ENCODE measurements around the gene CCDC40.

CCDC40 gene

DNA sequence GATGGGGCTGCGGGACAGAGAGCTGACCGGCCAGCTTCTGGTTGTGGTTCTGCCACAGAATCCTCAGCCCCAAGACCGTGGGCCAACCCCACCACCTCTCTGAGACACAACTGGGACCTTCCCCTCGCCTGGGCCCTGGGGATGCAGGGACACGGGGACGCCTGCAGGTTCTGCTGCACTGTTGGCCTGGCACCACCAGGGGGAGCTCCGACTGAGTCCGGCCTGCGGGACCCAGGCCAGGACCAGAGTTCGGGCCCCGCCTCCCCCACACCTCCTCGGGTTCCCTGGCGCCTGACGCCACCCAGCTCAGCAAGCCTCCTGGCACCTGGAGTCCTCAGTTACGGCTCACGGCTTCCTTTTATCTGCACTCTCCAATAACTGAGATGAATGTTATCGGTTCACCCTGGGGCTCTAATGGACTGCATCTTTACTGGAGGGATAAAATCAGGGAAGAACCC lies 28.0 kb upstream of the CCDC40 start:
- Histone ChIP-seq H3K4me2 (ENCODE audit: low read length) (peak overlapping the region; percentile 48), H3K36me3 (ENCODE audit: control insufficient read depth, insufficient read depth, low read length) (no peaks in the 10 kb centered on the region), H3K4me1 (peaks cover 5% of the 10 kb centered on the region), H3K79me2 (peaks cover 10% of the 10 kb centered on the region), H2AFZ (no peak overlapping the region), H3K27ac (no peak overlapping the region), H3K4me3 (ENCODE audit: low read depth, low read length) (no peak overlapping the region), H3K27me3 (ENCODE audit: control insufficient read depth, insufficient read depth, low read length) (no peaks in the 10 kb centered on the region), H3K9ac (no peak overlapping the region), H3K9me3 (ENCODE audit: control insufficient read depth, low read length) (no peaks in the 10 kb centered on the region)
- peak; percentile 94 for TF ChIP-seq CTCF (IDR thresholded peaks at IDR 0.05)

GRCh38 chr17:80008848-80009247 lies 27.6 kb upstream of the CCDC40 start:
- Histone ChIP-seq H3K79me2 (peaks cover 10% of the 10 kb centered on the region), H3K9me3 (ENCODE audit: control insufficient read depth, low read length) (no peaks in the 10 kb centered on the region), H3K4me2 (ENCODE audit: low read length) (peak overlapping the region; percentile 48), H3K36me3 (ENCODE audit: control insufficient read depth, insufficient read depth, low read length) (no peaks in the 10 kb centered on the region), H3K9ac (no peak overlapping the region), H2AFZ (no peak overlapping the region), H3K27ac (no peak overlapping the region), H3K4me1 (peaks cover 5% of the 10 kb centered on the region), H3K4me3 (ENCODE audit: low read depth, low read length) (no peak overlapping the region), H3K27me3 (ENCODE audit: control insufficient read depth, insufficient read depth, low read length) (no peaks in the 10 kb centered on the region)
- TF ChIP-seq CTCF (IDR thresholded peaks at IDR 0.05), result no peak

DNA sequence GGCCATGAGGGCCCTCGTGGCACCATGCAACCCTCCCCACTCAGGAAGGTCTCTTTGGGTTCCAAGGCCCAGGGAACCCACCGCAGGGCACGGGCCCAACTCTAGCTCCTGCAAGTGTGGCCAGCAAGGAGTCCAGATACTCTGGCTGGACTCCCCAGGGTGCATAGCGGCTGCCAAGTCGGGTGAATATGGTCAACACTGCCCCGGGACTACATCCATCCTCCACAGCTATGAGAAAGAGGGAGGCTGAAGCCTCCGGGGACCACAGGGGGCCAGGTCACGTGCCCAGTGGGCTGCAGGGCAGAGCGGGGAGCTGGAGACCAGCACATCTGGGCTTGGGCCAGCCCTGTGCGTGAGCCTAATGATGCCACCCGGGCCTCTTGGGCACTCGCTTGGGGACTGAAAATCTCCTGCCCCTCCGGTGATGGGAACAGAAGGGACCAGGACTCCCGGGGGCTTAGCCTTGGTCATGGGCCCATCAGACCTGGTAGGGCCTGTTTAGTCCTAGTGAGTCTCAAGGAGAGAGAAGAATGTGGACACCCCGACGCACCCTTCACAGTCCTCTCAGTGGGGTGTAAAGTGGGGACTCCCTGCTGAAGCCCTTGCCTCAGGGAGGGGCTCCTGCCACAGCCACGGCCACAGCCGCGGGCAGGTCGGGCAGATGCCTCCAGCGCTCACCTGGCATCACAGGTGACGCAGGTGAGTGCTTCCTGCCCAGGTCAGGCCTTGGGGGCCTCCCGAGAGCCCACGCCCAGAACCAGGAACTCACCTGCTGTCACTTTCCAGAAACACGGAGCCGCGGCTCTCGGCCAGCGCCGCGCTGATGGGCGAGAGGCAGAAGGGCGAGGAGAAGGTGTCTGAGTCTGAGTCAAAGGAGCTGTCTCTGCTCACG lies 26.8 kb upstream of the CCDC40 start:
- Histone ChIP-seq H3K79me2 (peaks cover 10% of the 10 kb centered on the region), H3K27ac (no peak overlapping the region), H3K4me3 (ENCODE audit: low read depth, low read length) (no peak overlapping the region), H2AFZ (no peak overlapping the region), H3K9ac (no peak overlapping the region), H3K4me1 (peaks cover 5% of the 10 kb centered on the region), H3K27me3 (ENCODE audit: control insufficient read depth, insufficient read depth, low read length) (no peaks in the 10 kb centered on the region), H3K9me3 (ENCODE audit: control insufficient read depth, low read length) (no peaks in the 10 kb centered on the region), H3K36me3 (ENCODE audit: control insufficient read depth, insufficient read depth, low read length) (no peaks in the 10 kb centered on the region), H3K4me2 (ENCODE audit: low read length) (no peak overlapping the region)
- no peak for TF ChIP-seq CTCF (IDR thresholded peaks at IDR 0.05)

GRCh38 chr17:80010283-80010858 lies 26.1 kb upstream of the CCDC40 start:
- H3K9ac ChIP-seq, result no peak overlapping the region
- peaks cover 5% of the 10 kb centered on the region for H3K4me1 ChIP-seq
- H3K27me3 ChIP-seq (ENCODE audit: control insufficient read depth, insufficient read depth, low read length), result no peaks in the 10 kb centered on the region
- H3K79me2 ChIP-seq, result peaks cover 7% of the 10 kb centered on the region
- H3K27ac ChIP-seq, result no peak overlapping the region
- H3K4me3 ChIP-seq (ENCODE audit: low read depth, low read length), result no peak overlapping the region
- H3K36me3 ChIP-seq (ENCODE audit: control insufficient read depth, insufficient read depth, low read length), result no peaks in the 10 kb centered on the region
- H3K9me3 ChIP-seq (ENCODE audit: control insufficient read depth, low read length), result no peaks in the 10 kb centered on the region
- no peak overlapping the region for H3K4me2 ChIP-seq (ENCODE audit: low read length)
- H2AFZ ChIP-seq, result no peak overlapping the region
- no peak for TF ChIP-seq CTCF (IDR thresholded peaks at IDR 0.05)
